Hepatocyte (in vitro differentiated cells): ENCODE results near the gene SCYGR4.

Experiments
- EZH2 ChIP-seq: fragments of 200-600 bp; sonication (generic); IDR thresholded peaks from 2 replicates; pipeline ENCODE4 v1.6.1; 2016; ENCODE audit warnings: antibody characterized with exemption, mild to moderate bottlenecking, borderline replicate concordance
- EZH2phosphoT487 ChIP-seq: fragments of 200-600 bp; sonication (generic); IDR thresholded peaks from one replicate; pipeline ENCODE4 v1.6.1; 2018; ENCODE audit warnings: antibody characterized with exemption, mild to moderate bottlenecking, low read depth, moderate library complexity; ENCODE audit not compliant: unreplicated experiment, severe bottlenecking
- TF ChIP-seq, protein P1 (sequence below): fragments of 200-600 bp; sonication (generic); IDR thresholded peaks from 2 replicates; pipeline ENCODE4 v1.5.1; 2016; ENCODE audit warnings: antibody characterized with exemption, mild to moderate bottlenecking; ENCODE audit not compliant: poor library complexity

GRCh38 chr2:227630322-227630721, 13.0 kb downstream of the SCYGR4 start:
- TF ChIP-seq, protein P1, sequence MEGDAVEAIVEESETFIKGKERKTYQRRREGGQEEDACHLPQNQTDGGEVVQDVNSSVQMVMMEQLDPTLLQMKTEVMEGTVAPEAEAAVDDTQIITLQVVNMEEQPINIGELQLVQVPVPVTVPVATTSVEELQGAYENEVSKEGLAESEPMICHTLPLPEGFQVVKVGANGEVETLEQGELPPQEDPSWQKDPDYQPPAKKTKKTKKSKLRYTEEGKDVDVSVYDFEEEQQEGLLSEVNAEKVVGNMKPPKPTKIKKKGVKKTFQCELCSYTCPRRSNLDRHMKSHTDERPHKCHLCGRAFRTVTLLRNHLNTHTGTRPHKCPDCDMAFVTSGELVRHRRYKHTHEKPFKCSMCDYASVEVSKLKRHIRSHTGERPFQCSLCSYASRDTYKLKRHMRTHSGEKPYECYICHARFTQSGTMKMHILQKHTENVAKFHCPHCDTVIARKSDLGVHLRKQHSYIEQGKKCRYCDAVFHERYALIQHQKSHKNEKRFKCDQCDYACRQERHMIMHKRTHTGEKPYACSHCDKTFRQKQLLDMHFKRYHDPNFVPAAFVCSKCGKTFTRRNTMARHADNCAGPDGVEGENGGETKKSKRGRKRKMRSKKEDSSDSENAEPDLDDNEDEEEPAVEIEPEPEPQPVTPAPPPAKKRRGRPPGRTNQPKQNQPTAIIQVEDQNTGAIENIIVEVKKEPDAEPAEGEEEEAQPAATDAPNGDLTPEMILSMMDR: no peak
- TF ChIP-seq EZH2phosphoT487 (no peak), EZH2 (no peak)
